HCT116 (cell line): ENCODE data around the gene FGFRL1.

Experiments
- CEBPB ChIP-seq: IDR thresholded peaks from 2 replicates; pipeline ENCODE4 v1.6.1; 2012; ENCODE audit warnings: low read depth
- EGR1 ChIP-seq: IDR thresholded peaks from 2 replicates; pipeline ENCODE4 v1.6.1; 2012; ENCODE audit warnings: low read depth
- ELF1 ChIP-seq: IDR thresholded peaks from 2 replicates; pipeline ENCODE4 v1.6.1; 2012; ENCODE audit warnings: low read depth, borderline replicate concordance
- EZH2 ChIP-seq: fragments of 200-600 bp; sonication (generic); IDR thresholded peaks from 2 replicates; pipeline ENCODE4 v1.6.1; 2017; ENCODE audit warnings: antibody characterized with exemption, mixed run types
- EZH2phosphoT487 ChIP-seq: fragments of 200-600 bp; IDR thresholded peaks from 2 replicates; pipeline ENCODE4 v1.6.1; 2018; ENCODE audit warnings: antibody characterized with exemption, borderline replicate concordance
- FOSL1 ChIP-seq: IDR thresholded peaks from 2 replicates; pipeline ENCODE4 v1.6.1; 2012; ENCODE audit warnings: low read depth
- POLR2A ChIP-seq: IDR thresholded peaks from 2 replicates; pipeline ENCODE4 v1.7.0; 2011; ENCODE audit warnings: borderline replicate concordance; ENCODE audit not compliant: insufficient read depth, insufficient read length; ENCODE audit errors: extremely low read depth
- POLR2AphosphoS5 ChIP-seq: IDR thresholded peaks from 2 replicates; pipeline ENCODE4 v1.6.1; 2011; ENCODE audit warnings: mild to moderate bottlenecking, low read depth, low read length, moderate library complexity
- RAD21 ChIP-seq: IDR thresholded peaks from 2 replicates; pipeline ENCODE4 v1.6.1; 2012; ENCODE audit warnings: low read depth, mild to moderate bottlenecking
- TCF7L2 ChIP-seq: IDR thresholded peaks from 2 replicates; pipeline ENCODE4 v1.7.0; 2011; ENCODE audit warnings: borderline replicate concordance, inconsistent platforms; ENCODE audit not compliant: insufficient read depth, insufficient read length; ENCODE audit errors: extremely low read depth
- YY1 ChIP-seq: IDR thresholded peaks from 2 replicates; pipeline ENCODE4 v1.6.1; 2011; ENCODE audit warnings: low read length, low read depth, moderate library complexity, mild to moderate bottlenecking; ENCODE audit not compliant: insufficient replicate concordance; ENCODE audit errors: extremely low read depth
- TF ChIP-seq, protein P1 (sequence below), 3 experiments: fragments of 200-600 bp in 1 of 3; sonication (generic) in 1 of 3; IDR thresholded peaks in 2 of 3; conservative IDR thresholded peaks in 1 of 3; 2 replicates each; pipeline ENCODE4 v1.5.1; 2012 to 2017; ENCODE audit warnings: low read depth in 2 of 3, low read length in 2 of 3, antibody characterized with exemption in 1 of 3, borderline replicate concordance in 1 of 3, control low read depth in 1 of 3, mild to moderate bottlenecking in 1 of 3, mixed read lengths in 1 of 3, mixed run types in 1 of 3, moderate library complexity in 1 of 3; ENCODE audit not compliant: insufficient read depth in 1 of 3
- TF ChIP-seq, protein P2 (sequence below): IDR thresholded peaks from 2 replicates; pipeline ENCODE4 v1.6.1; 2012
- TF ChIP-seq, protein P3 (sequence below): IDR thresholded peaks from 2 replicates; pipeline ENCODE4 v1.6.1; 2012

DNA sequence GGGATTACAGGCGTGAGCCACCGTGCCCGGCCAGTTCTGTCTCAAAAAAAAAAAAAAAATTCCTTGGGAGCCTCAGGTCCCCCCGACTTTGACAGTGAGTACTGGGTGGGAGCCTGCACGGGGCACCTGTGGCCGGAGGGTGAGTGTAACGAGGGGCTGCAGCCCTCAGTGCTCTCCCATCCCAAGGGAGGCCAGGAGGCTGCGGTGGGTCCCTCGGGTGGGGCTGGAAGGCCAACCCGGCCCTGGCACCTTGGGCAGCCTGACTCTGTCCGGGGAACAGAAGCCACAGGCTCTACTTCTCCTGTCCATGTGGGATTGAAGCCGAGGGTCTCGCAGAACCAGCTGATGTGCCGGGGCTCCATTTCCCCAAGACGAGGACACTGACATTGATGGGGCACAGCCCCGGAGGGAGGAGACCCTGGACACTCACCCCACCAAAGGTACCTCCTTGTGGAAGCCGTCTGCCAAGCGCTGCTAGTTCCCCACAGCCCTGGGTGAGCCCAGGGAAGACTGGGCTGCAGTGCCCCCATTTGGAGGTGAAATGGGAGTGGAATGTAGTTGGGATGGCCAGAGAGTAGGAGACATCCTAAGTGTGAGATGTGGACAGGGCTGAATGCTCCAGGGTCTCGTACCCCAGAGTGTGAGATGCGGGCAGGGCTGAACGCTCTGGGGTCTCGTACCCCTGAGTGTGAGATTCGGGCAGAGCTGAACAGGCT, 16.0 kb upstream of the FGFRL1 start:
- TF ChIP-seq EZH2phosphoT487, result no peak
- TF ChIP-seq POLR2AphosphoS5, result no peak
- TF ChIP-seq, protein P1, sequence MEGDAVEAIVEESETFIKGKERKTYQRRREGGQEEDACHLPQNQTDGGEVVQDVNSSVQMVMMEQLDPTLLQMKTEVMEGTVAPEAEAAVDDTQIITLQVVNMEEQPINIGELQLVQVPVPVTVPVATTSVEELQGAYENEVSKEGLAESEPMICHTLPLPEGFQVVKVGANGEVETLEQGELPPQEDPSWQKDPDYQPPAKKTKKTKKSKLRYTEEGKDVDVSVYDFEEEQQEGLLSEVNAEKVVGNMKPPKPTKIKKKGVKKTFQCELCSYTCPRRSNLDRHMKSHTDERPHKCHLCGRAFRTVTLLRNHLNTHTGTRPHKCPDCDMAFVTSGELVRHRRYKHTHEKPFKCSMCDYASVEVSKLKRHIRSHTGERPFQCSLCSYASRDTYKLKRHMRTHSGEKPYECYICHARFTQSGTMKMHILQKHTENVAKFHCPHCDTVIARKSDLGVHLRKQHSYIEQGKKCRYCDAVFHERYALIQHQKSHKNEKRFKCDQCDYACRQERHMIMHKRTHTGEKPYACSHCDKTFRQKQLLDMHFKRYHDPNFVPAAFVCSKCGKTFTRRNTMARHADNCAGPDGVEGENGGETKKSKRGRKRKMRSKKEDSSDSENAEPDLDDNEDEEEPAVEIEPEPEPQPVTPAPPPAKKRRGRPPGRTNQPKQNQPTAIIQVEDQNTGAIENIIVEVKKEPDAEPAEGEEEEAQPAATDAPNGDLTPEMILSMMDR (IDR thresholded peaks at IDR 0.05 in 2 of 3, conservative IDR thresholded peaks at IDR 0.05 in 1 of 3; ENCODE audit: borderline replicate concordance in 1 of 3, insufficient read depth in 1 of 3, low read depth in 2 of 3, low read length in 2 of 3), result no peak
- no peak for TF ChIP-seq TCF7L2
- no peak for TF ChIP-seq EZH2
- no peak for TF ChIP-seq RAD21
- no peak for TF ChIP-seq FOSL1
- no peak for TF ChIP-seq POLR2A
- TF ChIP-seq YY1, result no peak
- TF ChIP-seq, protein P2, sequence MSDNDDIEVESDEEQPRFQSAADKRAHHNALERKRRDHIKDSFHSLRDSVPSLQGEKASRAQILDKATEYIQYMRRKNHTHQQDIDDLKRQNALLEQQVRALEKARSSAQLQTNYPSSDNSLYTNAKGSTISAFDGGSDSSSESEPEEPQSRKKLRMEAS, result no peak
- TF ChIP-seq EGR1, result no peak
- TF ChIP-seq ELF1, result no peak
- TF ChIP-seq CEBPB, result no peak
- TF ChIP-seq, protein P3, sequence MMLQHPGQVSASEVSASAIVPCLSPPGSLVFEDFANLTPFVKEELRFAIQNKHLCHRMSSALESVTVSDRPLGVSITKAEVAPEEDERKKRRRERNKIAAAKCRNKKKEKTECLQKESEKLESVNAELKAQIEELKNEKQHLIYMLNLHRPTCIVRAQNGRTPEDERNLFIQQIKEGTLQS, result no peak
